ENCODE results near the gene MAPKAPK5. TPM values are rescaled to one million over a fixed set of nuclear protein-coding genes. Genes with fewer than 3 reads are reported as not detected.

The MAPKAPK5 gene
- total RNA-seq, 1 donor from 2014 or later, result 48.9 TPM

DNA sequence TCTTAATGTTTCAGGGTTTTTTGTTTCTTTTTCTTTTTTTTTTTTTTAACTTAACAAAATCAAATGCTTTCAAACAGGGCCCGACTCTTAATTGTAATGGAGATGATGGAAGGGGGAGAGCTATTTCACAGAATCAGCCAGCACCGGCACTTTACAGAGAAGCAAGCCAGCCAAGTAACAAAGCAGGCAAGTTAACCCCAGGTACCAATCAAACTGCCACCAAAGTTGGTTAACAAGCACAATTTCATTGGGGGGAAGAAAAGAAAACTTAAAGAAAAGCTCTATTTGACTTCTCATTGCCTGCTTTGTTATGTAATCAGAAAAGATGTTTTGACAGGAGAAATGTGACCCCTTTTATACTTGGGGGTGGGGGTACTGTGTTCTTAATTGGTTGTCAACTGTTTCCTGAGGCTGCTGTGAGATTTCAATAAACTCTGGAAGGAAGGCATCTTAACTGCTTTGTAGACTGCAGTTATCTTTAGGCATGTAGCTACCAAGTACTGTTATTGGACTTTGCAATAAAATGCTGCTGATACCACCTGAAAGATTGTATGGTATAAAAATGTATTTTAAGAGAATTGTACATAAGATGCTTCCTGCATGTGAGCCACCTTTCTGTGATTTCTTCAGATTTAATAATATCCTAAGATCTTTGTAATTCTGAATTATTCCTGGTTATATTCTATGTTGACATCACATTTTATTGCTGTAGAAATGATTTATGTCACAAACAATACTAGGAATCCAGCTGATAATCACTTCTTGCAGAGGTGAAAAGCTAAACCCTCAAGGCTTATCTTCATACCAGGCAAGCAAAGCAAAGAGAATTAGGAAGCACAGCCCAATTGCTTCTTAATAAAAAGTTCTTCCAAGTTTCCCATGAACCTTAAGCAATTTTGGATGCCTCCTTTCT lies 26.9 kb downstream of the MAPKAPK5 start:
- ATAC-seq (no peak), DNase-seq (no peak)
- H3K4me3 ChIP-seq, result no peak overlapping the region
- intact Hi-C loops (cut with DNase I), result no loop called here
- H3K27me3 ChIP-seq, result no peaks in the 10 kb centered on the region
- TF ChIP-seq, protein P1, sequence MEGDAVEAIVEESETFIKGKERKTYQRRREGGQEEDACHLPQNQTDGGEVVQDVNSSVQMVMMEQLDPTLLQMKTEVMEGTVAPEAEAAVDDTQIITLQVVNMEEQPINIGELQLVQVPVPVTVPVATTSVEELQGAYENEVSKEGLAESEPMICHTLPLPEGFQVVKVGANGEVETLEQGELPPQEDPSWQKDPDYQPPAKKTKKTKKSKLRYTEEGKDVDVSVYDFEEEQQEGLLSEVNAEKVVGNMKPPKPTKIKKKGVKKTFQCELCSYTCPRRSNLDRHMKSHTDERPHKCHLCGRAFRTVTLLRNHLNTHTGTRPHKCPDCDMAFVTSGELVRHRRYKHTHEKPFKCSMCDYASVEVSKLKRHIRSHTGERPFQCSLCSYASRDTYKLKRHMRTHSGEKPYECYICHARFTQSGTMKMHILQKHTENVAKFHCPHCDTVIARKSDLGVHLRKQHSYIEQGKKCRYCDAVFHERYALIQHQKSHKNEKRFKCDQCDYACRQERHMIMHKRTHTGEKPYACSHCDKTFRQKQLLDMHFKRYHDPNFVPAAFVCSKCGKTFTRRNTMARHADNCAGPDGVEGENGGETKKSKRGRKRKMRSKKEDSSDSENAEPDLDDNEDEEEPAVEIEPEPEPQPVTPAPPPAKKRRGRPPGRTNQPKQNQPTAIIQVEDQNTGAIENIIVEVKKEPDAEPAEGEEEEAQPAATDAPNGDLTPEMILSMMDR (IDR thresholded peaks at IDR 0.05), result no peak
- no peaks in the 10 kb centered on the region for H3K9me3 ChIP-seq
- H3K36me3 ChIP-seq, result peaks cover 85% of the 10 kb centered on the region
- H3K27ac ChIP-seq, result no peak overlapping the region
- no peaks in the 10 kb centered on the region for H3K4me1 ChIP-seq

DNA sequence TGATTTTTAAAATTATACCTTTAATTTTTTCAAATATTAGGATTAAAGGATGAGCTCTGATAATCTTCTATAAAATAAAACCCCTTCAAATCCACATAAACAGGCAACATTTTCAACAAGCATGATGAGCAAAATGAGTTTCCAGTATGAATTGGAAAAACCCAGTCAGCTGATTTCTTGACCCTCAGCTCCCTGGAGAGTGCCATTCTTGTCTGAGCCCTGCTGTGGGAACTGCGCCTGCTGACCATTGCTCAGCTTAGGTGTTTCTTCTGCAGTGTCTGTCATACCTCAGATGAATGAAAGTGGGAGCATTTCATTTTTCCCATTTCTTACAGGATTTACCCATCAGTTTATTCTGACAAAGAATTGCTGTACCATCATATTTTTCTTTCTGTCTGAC lies 27.6 kb downstream of the MAPKAPK5 start:
- TF ChIP-seq, protein P1 (IDR thresholded peaks at IDR 0.05), result no peak
- Histone ChIP-seq H3K4me1 (no peaks in the 10 kb centered on the region), H3K27ac (no peak overlapping the region), H3K4me3 (no peak overlapping the region), H3K36me3 (peaks cover 88% of the 10 kb centered on the region), H3K27me3 (no peaks in the 10 kb centered on the region), H3K9me3 (no peaks in the 10 kb centered on the region)
- ATAC-seq, result no peak
- DNase-seq, result no peak
- intact Hi-C loops (cut with DNase I), result no loop called here

DNA sequence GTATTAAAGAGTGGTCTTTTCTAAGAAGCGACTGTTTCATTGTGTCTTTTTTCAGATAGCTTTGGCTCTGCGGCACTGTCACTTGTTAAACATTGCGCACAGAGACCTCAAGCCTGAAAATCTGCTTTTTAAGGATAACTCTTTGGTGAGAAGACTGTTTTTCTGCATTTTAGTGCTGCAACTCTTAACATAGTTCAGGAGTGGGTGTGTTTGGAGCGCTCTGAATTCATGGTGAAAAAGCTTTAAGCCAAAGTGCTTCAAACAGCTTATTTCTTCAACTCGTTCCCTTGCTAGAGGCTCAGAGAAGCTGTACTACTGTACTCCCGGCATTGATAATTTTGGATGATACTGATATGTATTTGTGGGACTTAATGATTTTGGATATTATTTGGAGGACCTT lies 28.2 kb downstream of the MAPKAPK5 start:
- ATAC-seq (no peak), DNase-seq (no peak)
- intact Hi-C loops (cut with DNase I), result no loop called here
- H3K27ac ChIP-seq, result no peak overlapping the region
- H3K4me3 ChIP-seq, result no peak overlapping the region
- no peaks in the 10 kb centered on the region for H3K4me1 ChIP-seq
- H3K9me3 ChIP-seq, result no peaks in the 10 kb centered on the region
- H3K36me3 ChIP-seq, result peaks cover 88% of the 10 kb centered on the region
- TF ChIP-seq, protein P1 (IDR thresholded peaks at IDR 0.05), result no peak
- H3K27me3 ChIP-seq, result no peaks in the 10 kb centered on the region

DNA sequence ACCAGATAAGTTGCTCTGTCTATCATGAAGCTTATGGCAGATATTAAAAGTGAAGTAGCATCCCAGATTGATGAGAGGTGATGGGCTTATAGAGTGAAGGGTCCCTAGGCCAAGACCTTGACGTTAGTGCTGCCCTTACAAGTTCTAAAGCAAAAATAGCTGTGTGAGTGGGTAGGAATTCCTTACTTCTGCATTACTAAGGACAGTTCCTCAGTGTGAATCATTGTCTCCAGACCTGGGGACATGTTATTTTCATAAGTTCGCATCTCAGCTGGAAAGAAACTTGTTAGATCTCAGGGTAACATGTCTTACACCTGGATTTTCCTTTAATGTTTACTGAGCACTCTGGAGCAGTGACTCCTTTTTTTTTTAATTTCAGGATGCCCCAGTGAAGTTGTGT lies 28.7 kb downstream of the MAPKAPK5 start:
- Histone ChIP-seq H3K36me3 (peaks cover 88% of the 10 kb centered on the region), H3K27ac (no peak overlapping the region), H3K9me3 (no peaks in the 10 kb centered on the region), H3K4me1 (no peaks in the 10 kb centered on the region), H3K4me3 (no peak overlapping the region), H3K27me3 (no peaks in the 10 kb centered on the region)
- intact Hi-C loops (cut with DNase I), result no loop called here
- TF ChIP-seq, protein P1 (IDR thresholded peaks at IDR 0.05), result no peak
- no peak for ATAC-seq
- no peak for DNase-seq

DNA sequence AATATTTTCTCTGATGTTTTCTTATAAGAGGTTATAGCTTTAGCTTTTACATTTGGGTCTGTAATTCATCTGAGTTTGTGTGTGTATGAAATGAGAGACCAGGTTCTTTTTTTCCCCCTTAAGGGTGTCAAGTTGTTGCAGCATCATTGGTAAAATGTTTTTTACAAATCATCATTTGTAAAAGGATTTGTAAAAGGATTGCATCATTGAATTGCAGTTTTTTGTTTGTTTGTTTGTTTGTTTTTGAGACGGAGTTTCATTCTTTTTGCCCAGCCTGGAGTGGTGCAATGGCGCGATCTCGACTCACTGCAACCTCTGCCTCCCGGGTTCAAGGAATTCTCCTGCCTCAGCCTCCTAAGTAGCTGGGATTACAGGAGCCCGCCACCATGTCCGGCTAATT lies 31.1 kb downstream of the MAPKAPK5 start:
- no peak for ATAC-seq
- Histone ChIP-seq H3K36me3 (peaks cover 86% of the 10 kb centered on the region), H3K4me3 (no peak overlapping the region)

More for the DNA sequence above, 31.1 kb downstream of the MAPKAPK5 start:
- Histone ChIP-seq H3K4me1 (no peaks in the 10 kb centered on the region), H3K27ac (no peak overlapping the region), H3K9me3 (no peaks in the 10 kb centered on the region), H3K27me3 (no peaks in the 10 kb centered on the region)
- intact Hi-C loops (cut with DNase I), result no loop called here
- DNase-seq, result no peak
- TF ChIP-seq, protein P1 (IDR thresholded peaks at IDR 0.05), result no peak
